ENCODE measurements around the gene HIKESHI.
"Not testable (repeated sequence)": the region's sequence is repeated elsewhere in the genome, so short reads cannot be mapped to it uniquely, and the experiment has no call there.

The HIKESHI gene

DNA sequence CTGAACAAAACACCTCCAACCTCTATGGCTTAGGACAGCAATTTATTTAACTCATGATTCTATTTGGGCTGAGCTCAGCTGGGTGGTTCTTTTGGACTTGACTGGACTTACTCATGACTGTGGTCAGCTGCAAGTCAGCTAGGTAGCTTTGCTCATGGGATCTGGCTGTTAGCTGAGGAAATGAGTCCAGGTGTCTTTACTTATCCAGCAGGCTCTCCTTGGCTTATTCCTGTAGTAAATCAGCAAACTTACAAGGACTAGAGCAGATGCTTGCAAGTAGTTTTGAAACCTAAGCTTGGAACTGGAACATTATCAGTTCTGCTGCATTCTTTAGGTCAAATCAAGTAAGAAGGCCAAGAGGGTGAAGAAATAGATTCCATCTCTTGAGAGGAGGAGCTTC, 8.0 kb upstream of the HIKESHI start:
- DNase-seq, result no peak

GRCh38 chr11:86301742-86302091, 323 bp upstream of the HIKESHI start:
- no peak for DNase-seq

DNA sequence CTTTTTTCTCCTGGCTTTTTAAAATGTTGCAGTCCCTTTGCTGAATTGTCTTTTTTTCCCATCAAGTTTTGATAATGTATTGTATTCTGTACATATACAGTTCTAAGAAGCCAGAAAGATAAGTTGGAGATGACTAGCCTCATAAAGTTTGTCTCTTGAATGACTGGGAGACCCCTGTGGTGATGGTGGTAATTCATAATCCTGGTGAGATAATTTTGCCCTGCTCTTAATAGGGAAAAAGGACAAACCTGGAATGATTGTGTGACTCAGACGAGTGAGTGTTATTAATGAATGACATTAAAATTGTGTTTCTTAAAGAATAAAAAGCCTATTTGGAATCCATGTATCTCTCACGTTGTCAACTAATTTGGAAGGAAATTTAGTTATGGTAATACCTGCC, 1.2 kb downstream of the HIKESHI start:
- DNase-seq, result peak; percentile 0

GRCh38 chr11:86308710-86309109, 6.7 kb downstream of the HIKESHI start:
- not testable (repeated sequence) for DNase-seq

GRCh38 chr11:86313793-86314192, 11.8 kb downstream of the HIKESHI start:
- no peak for DNase-seq

DNA sequence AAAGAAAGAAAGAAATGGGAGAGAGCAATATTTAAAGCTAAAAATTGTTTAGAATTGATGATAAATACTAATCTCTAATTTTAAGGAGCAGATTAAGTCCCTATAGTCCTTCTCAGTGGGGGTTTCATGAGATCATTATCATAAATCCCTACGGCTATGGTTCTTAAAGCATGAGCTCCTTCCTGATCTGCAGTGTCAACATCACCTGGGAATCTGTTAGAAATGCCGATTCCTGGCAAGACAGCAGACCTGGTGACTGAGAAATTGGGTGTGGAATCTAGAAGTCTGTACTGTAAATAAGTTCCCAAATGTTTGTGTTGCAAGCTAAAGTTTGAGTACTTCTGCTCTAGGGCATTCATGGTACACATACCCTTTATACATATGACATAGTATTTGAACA, 12.6 kb downstream of the HIKESHI start:
- DNase-seq, result peak; percentile 3

DNA sequence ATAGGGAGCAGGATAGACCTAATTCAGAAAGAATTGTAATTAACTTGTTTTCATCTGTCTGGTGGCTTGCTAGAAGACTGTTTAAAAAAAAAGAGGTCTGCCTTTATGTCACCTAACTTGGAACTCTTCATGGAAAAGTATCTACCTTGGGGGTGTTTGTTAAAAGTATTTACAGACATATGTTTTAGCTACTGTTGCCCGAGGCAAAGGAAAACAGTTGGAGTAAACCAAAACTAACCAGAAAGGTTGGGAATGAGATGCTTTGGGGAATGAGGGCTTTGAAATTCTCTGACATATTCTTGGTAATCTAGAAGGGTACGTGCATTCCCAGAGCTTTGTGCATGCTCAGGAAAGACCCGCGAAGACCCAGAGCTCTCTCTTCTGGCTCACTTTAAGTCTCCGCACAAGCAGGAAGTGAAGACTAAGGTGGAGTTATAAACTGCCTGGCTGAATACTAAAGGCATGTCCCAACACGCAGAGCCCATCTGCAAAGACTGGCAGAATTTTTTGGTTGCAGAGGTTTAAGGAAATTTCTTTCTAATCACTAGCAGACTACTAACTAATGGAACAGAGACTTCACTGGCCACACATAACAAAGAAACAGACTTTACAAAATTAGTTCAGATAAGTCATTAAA, 33.2 kb downstream of the HIKESHI start:
- DNase-seq, result no peak

DNA sequence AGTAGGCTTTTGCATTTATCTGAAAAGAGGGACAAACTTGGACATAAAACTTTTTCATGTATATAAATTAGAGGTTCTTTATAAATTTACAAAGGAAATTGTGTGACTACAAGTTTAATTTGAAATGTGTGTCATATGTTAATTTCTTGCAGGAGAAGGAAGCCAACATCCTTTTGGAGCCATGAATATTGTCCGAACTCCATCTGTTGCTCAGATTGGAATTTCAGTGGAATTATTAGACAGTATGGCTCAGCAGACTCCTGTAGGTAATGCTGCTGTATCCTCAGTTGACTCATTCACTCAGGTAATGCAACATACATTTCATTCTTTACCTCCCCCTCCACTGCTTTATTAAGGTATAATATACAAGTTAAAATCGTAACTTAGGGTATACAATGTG, 35.2 kb downstream of the HIKESHI start:
- DNase-seq, result no peak

DNA sequence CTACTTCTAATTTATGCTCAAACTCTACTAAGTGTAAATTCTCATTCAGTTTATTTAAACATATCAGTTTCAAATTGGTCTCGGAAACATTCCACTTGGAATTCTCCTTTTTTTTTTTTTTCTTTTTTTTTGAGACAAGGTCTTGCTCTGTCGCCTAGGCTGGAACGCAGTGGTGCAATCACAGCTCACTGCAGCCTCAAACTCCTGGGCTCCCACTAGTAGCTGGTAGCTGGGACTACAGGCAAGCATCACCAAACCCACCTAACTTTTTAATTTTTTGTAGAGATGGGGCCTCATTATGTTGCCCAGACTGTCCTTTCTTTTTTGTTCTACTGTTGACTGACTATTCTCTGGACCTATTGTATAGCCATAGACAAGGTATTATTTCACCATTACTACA, 39.3 kb downstream of the HIKESHI start:
- no peak for DNase-seq

GRCh38 chr11:86346513-86346912, 44.5 kb downstream of the HIKESHI start:
- DNase-seq, result no peak

DNA sequence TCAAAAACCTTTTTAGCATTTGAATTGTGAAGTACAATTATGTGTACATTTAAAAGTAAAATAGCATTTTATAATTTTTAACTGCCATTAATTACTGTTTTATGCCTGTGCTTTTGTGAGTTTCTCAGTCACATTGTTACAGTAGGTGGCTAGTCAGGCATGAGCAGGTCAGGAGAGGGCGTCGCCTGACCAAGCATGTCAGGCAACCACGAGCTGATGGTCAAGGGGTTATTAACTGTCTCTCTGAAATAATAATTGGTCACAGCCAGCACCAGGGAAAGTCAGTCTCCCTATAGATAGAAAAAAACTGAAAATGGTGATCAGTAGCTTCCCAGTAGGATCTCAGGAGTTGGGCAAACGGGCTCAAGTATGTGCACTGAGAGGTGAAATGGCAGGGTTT, 53.2 kb downstream of the HIKESHI start:
- DNase-seq, result no peak

DNA sequence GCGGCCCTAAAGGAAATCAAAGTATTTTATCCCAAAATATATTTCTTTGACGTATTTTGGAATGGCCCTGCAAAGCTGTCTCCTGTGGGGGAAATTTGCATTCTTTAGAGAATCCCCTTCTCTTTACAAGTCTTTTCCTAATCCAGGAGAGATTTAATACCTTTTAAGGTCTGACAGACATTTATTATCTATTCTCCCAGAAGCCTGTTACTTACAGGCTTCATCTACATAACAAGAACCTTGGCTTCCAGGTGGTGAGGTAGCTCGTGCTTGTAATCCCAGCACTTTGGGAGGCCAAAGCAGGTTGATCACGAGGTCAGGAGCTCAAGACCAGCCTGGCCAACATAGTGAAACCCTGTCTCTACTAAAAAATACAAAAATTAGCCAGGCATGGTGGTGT, 55.4 kb downstream of the HIKESHI start:
- not testable (repeated sequence) for DNase-seq

DNA sequence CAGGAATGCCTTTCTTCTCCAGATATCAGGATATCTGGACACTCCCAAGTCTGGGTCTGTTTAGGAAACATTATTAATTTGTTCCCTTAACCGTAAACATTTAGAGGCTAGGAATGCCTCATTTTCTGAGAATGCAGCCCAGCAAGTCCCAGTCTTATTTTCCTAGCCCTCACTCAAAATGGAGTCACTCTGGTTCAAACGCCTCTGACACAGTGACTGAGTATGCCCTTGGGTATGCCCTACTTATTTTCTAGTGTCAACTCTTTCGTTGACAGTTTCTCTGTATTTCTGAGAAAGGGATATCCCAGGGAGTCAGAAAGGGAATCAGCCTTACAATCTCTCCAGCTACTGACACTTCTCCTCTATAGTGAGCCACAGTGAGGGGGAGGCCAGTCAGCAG, 56.7 kb downstream of the HIKESHI start:
- no peak for DNase-seq

DNA sequence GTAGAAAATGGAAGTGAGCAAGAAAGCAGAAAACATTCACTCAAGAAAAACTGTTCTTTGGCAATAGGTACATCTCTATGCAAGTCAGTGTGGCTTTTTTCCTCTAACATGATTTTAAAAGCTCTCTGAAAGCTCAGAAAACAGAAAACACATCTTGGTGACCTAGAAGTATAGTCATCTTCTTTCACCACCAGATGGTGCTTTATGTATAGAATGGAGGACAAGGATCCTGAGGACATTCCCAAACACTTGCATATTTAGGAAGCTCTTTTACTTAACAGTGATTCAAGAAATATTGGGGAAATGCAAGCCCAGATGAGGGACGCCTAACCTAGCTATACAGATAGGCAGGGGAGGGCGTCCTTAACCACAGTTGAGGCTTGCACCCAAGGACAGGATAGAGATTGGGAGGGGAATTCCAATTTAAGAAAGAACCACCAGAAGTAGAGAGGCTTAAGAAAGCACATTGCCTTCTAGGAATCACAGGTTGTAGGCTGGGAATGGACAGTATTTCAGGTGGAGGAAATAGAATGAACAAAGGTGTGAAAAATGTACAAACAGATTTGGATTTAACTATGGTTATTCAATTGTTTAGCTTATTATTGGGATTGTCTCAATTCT, 58.8 kb downstream of the HIKESHI start:
- DNase-seq, result peak; percentile 2

- DNase-seq, result no peak
Observed at GRCh38 chr11:86363424-86363823, 61.4 kb downstream of the HIKESHI start.

- DNase-seq, result no peak
Observed at GRCh38 chr11:86365546-86365945, 63.5 kb downstream of the HIKESHI start.

GRCh38 chr11:86369668-86370067, 67.6 kb downstream of the HIKESHI start:
- DNase-seq, result no peak

- DNase-seq, result peak; percentile 37
Observed at GRCh38 chr11:86370171-86370570, 68.1 kb downstream of the HIKESHI start.

DNA sequence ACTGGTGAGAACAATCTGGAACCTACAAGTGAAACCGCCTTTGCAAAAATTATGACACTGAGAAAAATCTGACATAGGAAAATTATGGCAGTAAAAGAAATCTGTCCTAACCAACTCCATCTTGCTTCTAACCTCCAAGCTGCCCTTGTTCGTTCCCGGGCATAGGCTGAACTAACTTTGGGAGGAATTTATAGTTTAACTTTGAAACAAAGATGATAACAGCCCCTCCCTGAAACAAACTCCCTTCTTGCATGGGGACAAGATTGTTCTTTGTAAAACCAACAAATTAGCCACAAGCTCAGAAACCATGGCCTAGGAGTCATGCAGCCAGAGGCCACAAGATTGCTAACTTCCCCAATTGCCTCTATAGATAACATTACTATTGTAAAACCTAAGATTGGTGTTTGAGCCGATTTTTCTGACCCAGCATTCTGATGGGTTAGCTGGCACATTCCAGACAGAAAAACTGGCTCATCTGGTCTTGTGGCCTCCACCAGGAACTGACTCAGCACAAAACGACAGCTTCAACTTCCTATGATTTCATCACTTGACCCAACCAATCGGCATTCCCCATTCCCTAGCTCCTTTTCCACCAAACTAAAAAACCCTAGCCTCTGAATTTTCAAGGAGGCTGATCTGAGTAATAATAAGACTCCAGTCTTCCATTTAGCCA, 69.0 kb downstream of the HIKESHI start:
- no peak for DNase-seq

DNA sequence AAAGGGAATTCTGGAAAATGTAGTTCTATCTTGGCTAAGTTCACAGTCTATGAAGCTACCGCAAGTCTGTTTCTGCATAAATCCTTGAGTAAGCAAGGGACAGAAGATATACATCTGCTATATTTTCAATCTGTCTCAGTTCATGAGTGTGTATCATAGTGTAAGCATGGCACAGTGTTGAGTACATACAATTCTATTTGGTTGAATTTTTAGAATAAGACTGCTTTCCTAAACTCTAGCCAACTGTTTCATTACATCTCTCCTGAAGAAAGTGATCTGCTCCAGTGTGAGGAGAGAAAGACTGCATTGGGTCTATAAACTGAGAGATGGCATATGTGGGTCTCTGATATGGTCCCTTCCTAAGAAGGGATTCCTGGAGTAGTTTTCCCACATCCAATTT, 70.0 kb downstream of the HIKESHI start:
- DNase-seq, result no peak

DNA sequence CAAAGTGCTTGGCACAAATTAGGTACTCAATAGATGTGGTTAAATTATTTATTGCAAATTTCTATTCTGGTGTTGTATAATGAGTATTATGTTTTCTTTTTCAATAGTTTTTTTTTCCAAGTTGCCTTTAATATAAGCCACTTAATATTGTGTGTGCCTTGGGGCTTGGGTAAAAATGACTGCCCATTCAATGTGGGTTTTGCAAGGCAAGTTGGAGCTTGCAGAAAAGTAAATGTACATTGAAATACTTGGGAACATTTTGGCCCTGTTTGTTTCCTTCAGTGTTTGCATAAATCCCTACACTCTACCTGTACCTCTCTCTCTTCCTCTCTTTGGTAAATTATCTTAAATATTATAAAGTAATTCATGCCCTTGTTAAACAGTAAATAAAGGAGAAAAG, 70.5 kb downstream of the HIKESHI start:
- DNase-seq, result no peak

- no peak for DNase-seq
Observed at GRCh38 chr11:86374069-86374468, 72.0 kb downstream of the HIKESHI start.

GRCh38 chr11:86374586-86374985, 72.5 kb downstream of the HIKESHI start, which contains the start of gene CCDC81:
TSS of gene CCDC81 (plus strand) at chr11:86374887. CDS start at chr11:86375164, 277 bp downstream.
- no peak for DNase-seq

- DNase-seq, result no peak
Observed at GRCh38 chr11:86377972-86378371, 75.9 kb downstream of the HIKESHI start.
